Measurements from ENCODE around the gene SULT1C3. TPM values are rescaled to one million over a fixed set of nuclear protein-coding genes. Genes with fewer than 3 reads are reported as not detected.

SULT1C3 gene
- total and polyA plus RNA-seq, 4 donors: not detected

GRCh38 chr2:108285616-108286015 lies 45.8 kb downstream of the SULT1C3 start:
- Histone ChIP-seq H3K27me3 (ENCODE audit: control insufficient read depth in 3 of 3, insufficient read depth in 3 of 3, low read length in 2 of 3) (no peaks in the 10 kb centered on the region), H3K4me3 (no peak overlapping the region), H3K4me1 (ENCODE audit: control insufficient read depth in 5 of 5, insufficient read depth in 5 of 5, low read length in 5 of 5) (peaks cover 0 to 3% (median 0%) of the 10 kb centered on the region in 5 donors), H3K9me3 (ENCODE audit: control insufficient read depth in 4 of 4, insufficient read depth in 3 of 4, low read length in 3 of 4) (no peaks in the 10 kb centered on the region), H3K27ac (ENCODE audit: low read depth in 1 of 2, low read length in 1 of 2) (no peak overlapping the region), H3K9ac (ENCODE audit: insufficient read depth in 1 of 2, low read length in 2 of 2) (no peak overlapping the region), H3K36me3 (ENCODE audit: control insufficient read depth in 4 of 4, insufficient read depth in 4 of 4, low read length in 4 of 4) (no peaks in the 10 kb centered on the region)
- DNase-seq (no peak), ATAC-seq (ENCODE audit: insufficient read depth, low FRiP score) (no peak)
- no peak for TF ChIP-seq CTCF (IDR thresholded peaks at IDR 0.05; ENCODE audit: control extremely low read depth, extremely low read depth)
- WGBS, 2 donors: 95 to 98% methylated on average over 5 of the region's 5 CpGs

GRCh38 chr2:108287169-108287568 lies 47.4 kb downstream of the SULT1C3 start:
- no peak for TF ChIP-seq CTCF (IDR thresholded peaks at IDR 0.05; ENCODE audit: control extremely low read depth, extremely low read depth)
- Histone ChIP-seq H3K27ac (ENCODE audit: low read depth in 1 of 2, low read length in 1 of 2) (no peak overlapping the region), H3K4me3 (no peak overlapping the region), H3K36me3 (ENCODE audit: control insufficient read depth in 4 of 4, insufficient read depth in 4 of 4, low read length in 4 of 4) (no peaks in the 10 kb centered on the region), H3K27me3 (ENCODE audit: control insufficient read depth in 3 of 3, insufficient read depth in 3 of 3, low read length in 2 of 3) (no peaks in the 10 kb centered on the region), H3K4me1 (ENCODE audit: control insufficient read depth in 5 of 5, insufficient read depth in 5 of 5, low read length in 5 of 5) (peaks cover 0 to 3% (median 0%) of the 10 kb centered on the region in 5 donors), H3K9ac (ENCODE audit: insufficient read depth in 1 of 2, low read length in 2 of 2) (no peak overlapping the region), H3K9me3 (ENCODE audit: control insufficient read depth in 4 of 4, insufficient read depth in 3 of 4, low read length in 3 of 4) (no peaks in the 10 kb centered on the region)
- 48 to 74% methylated on average over 2 of the region's 2 CpGs for WGBS, 2 donors
- no peak for DNase-seq
- no peak for ATAC-seq (ENCODE audit: insufficient read depth, low FRiP score)

DNA sequence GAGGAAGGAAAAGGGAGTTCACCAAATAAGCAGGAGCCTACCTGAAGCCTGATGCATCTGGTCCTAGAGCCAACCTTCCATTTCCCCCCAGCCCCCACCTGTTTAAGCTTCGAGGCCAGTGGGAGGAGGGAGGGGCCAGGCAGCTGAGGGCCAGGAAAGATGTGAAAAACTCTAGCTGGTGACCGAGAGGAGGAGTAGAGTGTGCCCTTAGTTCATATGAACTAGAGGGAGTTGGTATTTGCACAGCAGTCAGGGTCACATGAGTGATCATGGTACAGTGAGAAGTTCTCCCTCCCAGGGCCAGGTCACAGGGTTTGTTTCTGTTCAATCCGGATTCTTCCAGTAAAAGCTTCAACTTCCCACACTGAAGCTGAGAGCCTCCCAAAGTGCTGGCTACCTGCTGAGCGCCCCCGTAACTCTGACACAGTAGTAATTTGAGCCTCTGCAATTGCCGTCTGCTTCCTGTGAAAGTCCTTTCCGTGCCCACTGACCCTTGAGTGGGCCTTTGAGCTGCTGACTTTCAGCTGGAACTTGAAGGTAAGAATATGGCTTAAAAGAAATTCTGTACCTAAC lies 48.9 kb downstream of the SULT1C3 start, which contains the start of gene SULT1C2:
Gene SULT1C2 (plus strand): TSS at position 362 of the 573 bp plus-strand sequence. CDS start 4,773 bp downstream, outside the sequence.
- H3K9me3 ChIP-seq (ENCODE audit: control insufficient read depth in 4 of 4, insufficient read depth in 3 of 4, low read length in 3 of 4): no peaks in the 10 kb centered on the region
- no peak within 1 kb of the TSS for H3K9ac ChIP-seq (ENCODE audit: insufficient read depth in 1 of 2, low read length in 2 of 2)
- no peak within 1 kb of the TSS for H3K27ac ChIP-seq (ENCODE audit: low read depth in 1 of 2, low read length in 1 of 2)
- peaks cover 0 to 3% (median 0%) of the 10 kb centered on the region in 5 donors for H3K4me1 ChIP-seq (ENCODE audit: control insufficient read depth in 5 of 5, insufficient read depth in 5 of 5, low read length in 5 of 5)
- no peak within 1 kb of the TSS for H3K4me3 ChIP-seq
- H3K27me3 ChIP-seq (ENCODE audit: control insufficient read depth in 3 of 3, insufficient read depth in 3 of 3, low read length in 2 of 3): no peaks in the 10 kb centered on the region
- H3K36me3 ChIP-seq (ENCODE audit: control insufficient read depth in 4 of 4, insufficient read depth in 4 of 4, low read length in 4 of 4): no peaks in the 10 kb centered on the region
- 33 to 52% methylated on average over 7 of the region's 7 CpGs for WGBS, 2 donors
- peak; percentile 73 for ATAC-seq (ENCODE audit: insufficient read depth, low FRiP score)
- no peak for TF ChIP-seq CTCF (IDR thresholded peaks at IDR 0.05; ENCODE audit: control extremely low read depth, extremely low read depth)
- DNase-seq: peak; percentile 52 to 77 (median 62)

DNA sequence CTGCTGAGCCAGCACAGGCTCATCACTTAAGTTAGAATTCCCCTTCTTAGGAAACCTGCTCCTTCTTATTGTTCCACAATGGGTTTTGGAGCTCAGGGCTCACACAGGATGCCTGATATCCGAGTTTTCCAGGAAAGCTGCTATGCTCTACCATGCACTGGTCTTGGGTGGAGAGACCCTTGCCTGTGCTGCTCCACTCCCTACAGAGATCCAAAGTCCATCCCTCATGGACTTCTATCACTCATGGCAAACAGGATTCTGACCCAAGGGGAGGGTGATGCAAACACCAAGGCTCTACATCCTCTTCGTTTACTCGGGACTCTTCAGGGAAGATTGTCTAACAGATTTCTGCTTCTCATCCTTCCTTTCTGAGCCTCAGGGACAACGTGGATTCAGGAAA lies 54.1 kb downstream of the SULT1C3 start:
- TF ChIP-seq CTCF (IDR thresholded peaks at IDR 0.05; ENCODE audit: control extremely low read depth, extremely low read depth): no peak
- no peaks in the 10 kb centered on the region for H3K27me3 ChIP-seq (ENCODE audit: control insufficient read depth in 3 of 3, insufficient read depth in 3 of 3, low read length in 2 of 3)
- 68 to 71% methylated on average over 4 of the region's 4 CpGs for WGBS, 2 donors
- ATAC-seq (ENCODE audit: insufficient read depth, low FRiP score) (no peak), DNase-seq (no peak)
- H3K4me3 ChIP-seq: no peak overlapping the region
- H3K4me1 ChIP-seq (ENCODE audit: control insufficient read depth in 5 of 5, insufficient read depth in 5 of 5, low read length in 5 of 5): no peaks in the 10 kb centered on the region
- no peak overlapping the region for H3K9ac ChIP-seq (ENCODE audit: insufficient read depth in 1 of 2, low read length in 2 of 2)
- H3K9me3 ChIP-seq (ENCODE audit: control insufficient read depth in 4 of 4, insufficient read depth in 3 of 4, low read length in 3 of 4): peaks cover 0 to 2% (median 0%) of the 10 kb centered on the region in 4 donors
- no peak overlapping the region for H3K27ac ChIP-seq (ENCODE audit: low read depth in 1 of 2, low read length in 1 of 2)
- no peaks in the 10 kb centered on the region for H3K36me3 ChIP-seq (ENCODE audit: control insufficient read depth in 4 of 4, insufficient read depth in 4 of 4, low read length in 4 of 4)

Data from lung (tissue), 12 donors.